GM19025 (cell line): ENCODE data around the gene HEXD.
"Not testable (repeated sequence)": the region's sequence is repeated elsewhere in the genome, so short reads cannot be mapped to it uniquely, and the experiment has no call there.

Source experiments
- ATAC-seq: cut with Tn5 transposase; IDR thresholded peaks from one replicate; pipeline ENCODE4 v1.9.1; 2021; ENCODE audit warnings: mild to moderate bottlenecking, low read depth, moderate library complexity; ENCODE audit not compliant: unreplicated experiment

Gene HEXD

DNA sequence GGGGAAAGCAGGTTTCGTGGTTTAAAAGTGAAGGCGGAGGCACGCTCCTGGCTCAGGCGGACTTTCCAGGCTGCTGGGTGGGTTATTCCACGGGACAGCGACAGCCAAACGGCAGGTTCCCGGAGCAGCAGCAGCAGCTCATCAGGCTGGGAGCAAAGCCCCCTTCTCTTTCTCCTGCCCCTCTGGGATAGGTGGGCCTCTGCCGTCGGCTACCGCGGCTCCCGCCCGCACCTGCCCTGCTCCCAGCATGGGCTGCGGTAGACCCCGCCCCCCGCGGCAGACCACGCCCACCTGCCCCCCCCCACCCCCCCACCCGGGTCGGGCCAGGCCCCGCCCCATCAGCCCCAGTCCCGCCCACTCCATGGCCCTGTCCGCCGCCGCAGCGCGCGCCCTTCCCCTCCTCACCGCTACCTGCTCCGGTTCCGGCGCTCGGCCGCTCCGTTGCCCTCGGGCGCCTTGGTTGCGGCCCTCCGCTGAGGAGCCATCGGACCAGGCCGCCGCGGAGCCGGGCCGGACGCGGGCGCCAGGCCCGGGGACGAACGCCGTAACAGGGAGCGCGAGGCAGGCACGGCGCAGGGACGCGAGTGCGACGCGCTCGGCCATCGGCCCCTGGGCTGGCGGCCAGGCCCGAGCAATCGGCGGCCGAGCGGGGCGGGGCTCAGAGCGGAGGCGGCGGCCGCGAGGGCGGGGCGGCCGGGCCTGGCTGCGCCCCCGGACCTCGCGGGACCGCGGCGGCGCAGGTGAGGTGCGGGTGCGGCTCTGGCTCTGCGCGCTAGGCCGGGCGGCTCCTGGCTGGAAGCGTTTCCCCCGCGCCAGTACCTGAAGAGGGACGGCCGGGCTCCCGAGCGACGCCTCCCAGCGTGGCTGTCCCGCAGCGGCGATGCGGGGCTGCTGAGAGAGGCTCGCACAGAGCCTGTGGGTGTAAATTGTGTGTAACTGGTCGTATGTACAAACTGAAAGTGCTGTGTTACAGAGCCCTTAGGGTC, at the start of gene HEXD, which contains the start of gene OGFOD3:
HEXD (plus strand) TSS at position 347 of the 986 bp plus-strand sequence. CDS start 1,453 bp downstream, outside the sequence.
OGFOD3 (minus strand) TSS at position 586 of the 986 bp plus-strand sequence; CDS start at position 485, 101 bp downstream.
- ATAC-seq, result peak; percentile 88

DNA sequence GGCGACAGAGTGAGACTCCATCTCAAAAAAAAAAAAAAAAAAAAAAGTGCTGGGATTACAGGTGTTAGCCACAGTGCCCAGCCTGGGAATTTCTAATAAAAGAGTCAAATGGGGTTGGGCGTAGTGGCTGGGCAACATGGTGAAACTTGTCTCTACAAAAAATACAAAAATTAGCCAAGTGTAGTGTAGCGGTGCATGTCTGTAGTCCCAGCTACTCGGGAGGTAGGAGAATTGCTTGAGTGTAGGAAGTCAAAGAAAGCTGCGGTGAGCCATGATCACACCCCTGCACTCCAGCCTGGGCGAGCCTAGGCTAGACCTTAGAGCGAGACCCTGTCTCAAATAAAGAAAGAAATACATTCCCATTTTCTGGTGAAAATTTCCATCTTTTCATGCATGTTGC, 48.9 kb upstream of the HEXD start:
- no peak for ATAC-seq

DNA sequence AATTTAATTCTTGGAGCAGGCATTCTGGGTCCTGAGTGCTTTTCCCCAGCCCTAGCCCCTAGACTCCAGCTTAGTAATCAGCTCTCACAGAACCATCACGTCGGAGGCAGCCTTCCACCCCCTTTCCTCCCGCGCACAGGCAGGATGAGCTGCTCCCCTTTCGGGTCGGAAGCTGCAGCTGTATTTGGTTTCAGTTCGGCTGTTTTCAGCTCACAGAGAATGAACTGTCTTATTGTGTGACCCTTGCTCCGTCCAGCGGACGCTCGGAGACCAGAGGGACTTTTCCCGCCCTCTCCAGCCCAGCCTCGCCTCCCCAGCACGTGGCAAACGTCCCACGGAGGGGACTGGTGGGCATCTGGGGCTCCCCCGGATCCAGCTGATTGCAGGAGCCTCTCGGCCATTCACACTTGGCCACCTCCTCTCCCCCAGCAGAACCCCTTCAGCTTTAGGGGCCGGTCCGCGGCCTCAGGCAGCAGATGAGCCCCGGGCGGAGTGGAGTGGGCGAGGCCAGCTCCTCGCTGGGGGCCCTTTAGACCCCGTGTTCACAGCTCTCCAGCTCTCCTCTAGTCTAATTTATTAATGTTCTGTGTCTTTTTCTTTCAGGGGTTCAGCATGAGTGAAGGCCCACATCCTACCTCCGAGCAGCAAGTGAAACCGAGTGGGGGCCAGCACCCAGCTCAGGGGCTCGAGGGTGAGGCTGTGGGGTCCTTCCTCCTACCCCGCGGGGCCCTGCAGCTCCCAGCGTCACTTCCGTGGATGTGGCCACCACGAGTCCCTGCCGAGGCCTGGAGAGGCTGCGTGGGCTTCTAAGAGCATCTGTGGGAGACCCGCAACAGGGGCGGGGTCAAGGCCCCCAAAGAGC, 47.4 kb upstream of the HEXD start:
- ATAC-seq, result no peak

DNA sequence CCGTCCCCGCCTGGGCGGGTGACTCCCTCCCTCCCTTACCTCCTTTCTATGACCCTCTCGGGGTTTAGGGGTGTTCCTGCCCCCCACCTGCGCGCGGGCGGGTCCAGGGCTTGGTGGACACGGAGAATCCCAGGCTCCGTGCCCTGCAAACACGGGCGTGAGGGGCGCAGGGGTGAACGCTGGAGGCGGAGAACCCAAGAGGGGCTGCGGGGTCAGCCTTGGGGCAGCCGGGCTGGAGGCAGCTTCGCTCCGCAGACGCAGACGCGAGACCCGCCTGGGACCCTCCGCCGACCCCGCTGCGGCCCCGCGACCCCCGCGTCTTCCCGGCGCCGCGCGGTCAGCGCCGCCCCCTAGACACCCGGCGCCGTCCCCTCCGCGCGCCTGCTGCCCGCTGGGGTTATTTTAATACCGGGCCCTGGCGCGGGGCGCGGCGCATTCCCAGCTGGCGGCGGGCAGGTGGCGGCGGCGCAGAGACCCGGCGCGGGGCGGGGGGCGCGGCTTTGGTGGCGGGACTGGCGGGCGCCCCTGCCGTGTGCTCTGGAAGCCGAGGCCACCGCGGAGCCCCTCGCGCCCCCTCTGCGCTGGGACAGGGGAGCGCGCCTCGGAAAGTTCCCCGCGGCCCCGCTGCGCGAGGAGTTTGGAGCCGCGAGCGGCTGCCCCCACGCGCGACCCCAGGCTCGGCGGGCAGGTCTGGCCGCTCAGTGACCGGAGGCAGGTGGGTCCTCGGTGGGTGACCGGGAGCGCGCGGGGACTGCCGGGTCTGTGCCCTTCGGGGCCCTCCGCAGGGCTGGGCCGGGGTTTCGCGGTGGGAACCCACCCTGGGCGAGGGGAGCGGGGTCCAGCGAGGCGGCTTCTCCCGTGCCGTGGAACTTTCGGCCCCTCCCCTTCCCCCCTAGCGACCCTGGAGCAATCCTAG, 46.6 kb upstream of the HEXD start, which contains the start of gene UTS2R:
UTS2R (plus strand) TSS at position 433 of the 916 bp plus-strand sequence. CDS start 2,560 bp downstream, outside the sequence.
- no peak for ATAC-seq

DNA sequence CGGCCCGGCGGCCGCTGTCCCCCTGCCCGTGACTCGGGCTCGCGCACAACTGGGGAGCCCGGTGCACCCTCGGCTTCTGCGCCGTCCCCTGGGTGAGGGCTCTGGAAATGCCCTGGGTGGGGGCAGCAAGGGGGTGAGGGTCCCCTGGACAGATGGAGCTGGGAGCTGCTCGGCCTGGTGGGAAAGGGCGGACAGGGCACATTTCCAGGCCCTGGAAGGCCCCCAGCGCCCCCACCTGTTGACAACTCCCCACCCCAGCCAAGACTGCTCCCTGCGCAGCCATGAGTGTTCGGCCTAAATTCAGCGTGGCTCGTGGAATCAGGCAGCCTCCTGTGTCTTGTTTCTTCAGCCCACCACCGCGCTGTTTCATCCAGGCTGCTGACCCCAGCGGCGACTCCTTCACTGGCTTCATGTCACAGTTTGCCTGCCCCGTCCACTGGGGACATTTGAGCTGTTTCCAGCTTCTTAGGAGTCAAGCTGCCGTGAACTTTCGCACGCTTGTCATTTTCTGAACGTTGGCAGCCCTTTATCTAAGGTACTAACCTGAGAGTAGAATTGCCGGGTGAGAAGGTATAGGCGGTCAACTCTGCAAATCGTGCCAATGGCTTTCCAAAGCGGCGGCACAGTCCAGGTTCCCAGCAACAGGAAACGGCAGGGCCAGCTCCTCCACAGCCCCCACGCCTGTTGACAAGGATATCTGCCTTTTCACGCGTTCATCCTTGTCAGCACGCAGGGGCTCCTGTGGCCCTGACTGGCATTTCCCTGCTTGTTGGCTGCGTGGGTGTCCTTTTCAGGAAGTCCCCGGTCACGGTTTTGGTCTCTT, 45.7 kb upstream of the HEXD start:
- ATAC-seq, result no peak

DNA sequence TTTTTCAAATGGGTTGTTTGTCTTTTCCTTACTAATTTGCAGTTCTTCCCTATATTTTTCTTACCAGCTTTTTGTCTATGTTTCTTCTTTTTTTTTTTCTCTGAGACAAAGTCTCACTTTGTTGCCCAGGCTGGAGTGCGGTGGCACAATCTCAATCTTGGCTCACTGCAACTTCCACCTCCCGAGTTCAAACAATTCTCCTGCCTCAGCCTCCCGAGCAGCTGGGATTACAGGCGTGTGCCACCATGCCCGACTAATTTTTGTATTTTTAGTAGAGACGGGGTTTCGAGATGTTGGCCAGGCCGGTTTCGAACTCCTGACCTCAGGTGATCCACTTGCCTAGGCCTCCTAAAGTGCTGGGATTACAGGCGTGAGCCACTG, 45.1 kb upstream of the HEXD start:
- ATAC-seq, result not testable (repeated sequence)

DNA sequence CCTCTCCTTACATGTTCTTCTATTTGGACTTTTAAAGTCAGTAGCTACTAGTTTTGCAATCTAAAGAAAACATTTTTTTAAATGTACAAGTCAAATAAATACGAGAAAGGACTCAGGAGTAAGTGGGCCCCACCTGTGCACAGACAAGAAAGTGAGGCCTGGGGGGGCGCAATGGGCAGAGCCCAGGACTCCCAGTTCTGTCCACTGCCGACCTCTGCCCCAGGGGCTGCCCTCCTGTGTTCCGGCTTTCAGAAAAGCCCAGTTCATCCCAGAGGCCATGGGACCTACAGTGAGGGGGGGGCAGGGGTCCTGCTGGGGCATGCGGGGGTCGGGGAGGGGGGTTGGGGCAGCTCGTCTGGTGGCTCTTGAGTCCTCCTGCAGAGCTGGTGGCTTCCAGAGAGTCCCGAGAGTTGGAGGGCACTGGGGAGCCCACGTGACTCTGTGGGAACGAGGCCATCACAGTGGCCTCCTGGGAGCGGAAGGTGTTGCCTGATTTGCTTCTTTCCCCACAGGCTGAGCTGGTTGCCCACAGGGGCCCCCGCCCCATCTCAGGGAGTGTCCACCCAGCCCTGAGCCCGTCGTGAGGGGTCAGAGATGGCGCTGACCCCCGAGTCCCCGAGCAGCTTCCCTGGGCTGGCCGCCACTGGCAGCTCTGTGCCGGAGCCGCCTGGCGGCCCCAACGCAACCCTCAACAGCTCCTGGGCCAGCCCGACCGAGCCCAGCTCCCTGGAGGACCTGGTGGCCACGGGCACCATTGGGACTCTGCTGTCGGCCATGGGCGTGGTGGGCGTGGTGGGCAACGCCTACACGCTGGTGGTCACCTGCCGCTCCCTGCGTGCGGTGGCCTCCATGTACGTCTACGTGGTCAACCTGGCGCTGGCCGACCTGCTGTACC, 44.2 kb upstream of the HEXD start:
- ATAC-seq, result no peak

DNA sequence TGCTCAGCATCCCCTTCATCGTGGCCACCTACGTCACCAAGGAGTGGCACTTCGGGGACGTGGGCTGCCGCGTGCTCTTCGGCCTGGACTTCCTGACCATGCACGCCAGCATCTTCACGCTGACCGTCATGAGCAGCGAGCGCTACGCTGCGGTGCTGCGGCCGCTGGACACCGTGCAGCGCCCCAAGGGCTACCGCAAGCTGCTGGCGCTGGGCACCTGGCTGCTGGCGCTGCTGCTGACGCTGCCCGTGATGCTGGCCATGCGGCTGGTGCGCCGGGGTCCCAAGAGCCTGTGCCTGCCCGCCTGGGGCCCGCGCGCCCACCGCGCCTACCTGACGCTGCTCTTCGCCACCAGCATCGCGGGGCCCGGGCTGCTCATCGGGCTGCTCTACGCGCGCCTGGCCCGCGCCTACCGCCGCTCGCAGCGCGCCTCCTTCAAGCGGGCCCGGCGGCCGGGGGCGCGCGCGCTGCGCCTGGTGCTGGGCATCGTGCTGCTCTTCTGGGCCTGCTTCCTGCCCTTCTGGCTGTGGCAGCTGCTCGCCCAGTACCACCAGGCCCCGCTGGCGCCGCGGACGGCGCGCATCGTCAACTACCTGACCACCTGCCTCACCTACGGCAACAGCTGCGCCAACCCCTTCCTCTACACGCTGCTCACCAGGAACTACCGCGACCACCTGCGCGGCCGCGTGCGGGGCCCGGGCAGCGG, 43.4 kb upstream of the HEXD start:
- ATAC-seq, result no peak

DNA sequence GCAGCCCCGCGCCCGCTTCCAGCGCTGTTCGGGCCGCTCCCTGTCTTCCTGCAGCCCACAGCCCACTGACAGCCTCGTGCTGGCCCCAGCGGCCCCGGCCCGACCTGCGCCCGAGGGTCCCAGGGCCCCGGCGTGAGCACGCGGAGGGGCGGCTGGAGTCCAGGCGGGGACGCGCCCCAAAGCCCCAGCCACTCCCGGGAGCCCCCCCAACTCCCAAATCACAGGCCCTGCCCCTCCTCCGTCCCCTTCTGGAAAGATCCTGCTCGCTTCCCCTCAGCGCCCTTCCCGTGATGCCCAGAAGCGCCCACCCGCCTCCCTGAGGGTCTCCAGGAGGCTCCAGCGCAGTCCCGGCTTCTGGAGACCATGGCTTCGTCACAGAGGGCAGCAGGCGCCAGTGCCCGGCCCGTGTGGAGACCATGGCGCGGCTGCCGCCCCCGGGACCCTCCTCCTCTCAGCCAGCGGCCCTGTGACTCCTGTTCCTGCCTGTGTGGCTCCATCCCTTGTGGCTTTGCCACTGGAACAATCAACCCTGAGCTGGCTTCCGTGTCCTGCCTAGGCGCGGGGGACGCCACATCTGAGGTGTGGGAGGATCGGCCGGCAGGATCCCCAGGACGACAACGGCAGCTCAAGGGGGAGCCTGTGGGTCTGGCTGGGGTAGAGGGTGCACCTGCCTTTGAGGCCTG, 42.6 kb upstream of the HEXD start:
- no peak for ATAC-seq

DNA sequence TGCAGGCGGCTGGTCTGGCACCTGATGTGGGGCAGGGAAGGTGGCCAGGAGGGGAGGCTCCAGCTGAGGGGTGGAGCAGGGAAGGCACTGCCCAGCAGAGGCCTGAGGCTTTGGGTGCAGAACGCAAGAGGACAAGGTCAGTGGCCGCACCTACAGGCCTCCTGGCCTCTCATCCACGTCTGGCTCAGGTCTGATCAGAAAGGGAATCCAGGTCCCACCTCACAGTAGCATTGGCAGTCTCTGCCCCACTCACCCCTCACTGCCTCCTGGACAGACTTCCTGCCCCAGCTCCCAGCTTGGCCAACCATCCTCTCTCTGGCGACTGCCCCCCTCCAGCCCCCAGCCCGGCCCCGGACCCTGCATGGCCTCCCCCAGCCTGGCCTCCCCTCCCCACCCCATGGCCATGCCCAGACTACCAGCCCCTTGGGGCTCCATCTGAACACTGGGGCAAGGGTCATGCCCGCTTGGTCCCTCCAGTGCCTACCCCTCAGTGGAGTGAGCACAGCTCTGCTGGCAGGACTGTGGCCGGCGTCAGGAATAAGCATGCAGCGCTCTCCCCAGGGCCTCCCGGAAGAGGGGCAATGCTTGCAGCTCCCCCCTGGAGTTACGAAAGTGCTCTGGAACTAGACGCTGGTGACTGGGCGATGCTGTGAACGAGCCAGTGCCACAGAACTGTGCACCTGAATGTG, 42.0 kb upstream of the HEXD start:
- ATAC-seq, result no peak

DNA sequence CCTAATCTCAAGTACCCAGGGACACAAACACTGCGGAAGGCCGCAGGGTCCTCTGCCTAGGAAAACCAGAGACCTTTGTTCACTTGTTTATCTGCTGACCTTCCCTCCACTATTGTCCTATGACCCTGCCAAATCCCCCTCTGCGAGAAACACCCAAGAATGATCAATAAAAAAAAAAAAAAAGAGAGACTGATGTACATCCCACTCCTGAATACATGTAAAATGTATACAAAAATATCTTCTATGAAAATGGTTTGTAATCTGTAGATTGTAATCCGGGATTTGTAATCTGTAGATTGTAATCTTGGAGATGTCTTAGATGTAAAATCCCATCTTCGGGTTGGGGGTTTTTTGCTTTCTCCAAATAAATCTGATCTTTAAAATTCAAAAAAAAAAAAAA, 40.9 kb upstream of the HEXD start:
- ATAC-seq, result not testable (repeated sequence)

DNA sequence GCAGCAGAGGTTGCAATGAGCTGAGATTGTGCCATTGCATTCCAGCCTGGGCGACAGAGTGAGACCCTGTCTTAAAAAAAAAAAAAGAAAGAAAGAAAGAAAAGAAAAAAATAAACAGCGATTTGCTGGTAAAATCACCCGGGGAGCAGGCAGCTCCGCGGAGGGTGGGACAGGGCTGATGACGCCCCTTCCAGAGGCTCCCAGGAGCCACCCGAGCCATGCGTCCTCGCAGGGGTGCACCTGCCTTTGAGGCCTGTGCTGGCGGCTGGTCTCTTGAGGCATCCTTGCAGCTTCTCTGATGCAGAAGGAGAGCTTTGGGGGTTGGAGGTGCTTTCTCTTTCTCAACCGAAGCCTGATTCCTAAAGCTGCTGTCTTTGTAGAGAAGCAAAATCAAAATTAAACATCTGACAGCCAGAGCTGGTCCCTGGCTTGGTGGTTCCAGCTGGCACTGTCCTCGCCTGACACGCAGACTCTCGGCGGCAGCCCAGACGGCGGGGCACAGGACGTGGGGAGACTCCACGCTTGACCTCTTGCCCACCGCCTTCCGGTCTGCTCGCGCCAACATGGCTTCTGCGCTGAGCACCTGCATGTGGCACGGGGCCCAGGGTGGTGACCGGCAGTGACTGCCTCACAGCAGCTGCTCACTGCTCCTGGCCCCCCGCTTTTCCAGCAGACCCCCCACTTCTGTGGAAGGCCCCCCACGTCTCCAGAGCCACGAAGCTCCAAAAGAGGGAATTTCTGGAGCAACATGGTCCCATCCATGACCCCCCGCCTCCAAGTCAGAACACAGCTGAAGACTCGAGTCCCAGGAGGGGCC, 40.0 kb upstream of the HEXD start:
- ATAC-seq, result no peak

DNA sequence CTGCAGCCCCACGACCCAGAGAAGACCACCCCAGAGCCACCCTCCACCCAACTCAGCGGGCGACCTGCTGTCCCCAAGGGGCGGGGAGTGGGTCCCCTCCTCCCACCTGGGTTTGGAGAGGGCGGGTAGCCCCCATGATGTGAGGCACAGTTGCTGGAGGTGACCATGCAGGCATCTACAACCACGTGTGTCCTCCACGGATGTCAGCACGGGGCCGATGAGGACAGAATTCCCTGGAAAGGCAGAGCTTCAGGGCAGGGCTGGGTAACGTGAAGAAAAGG, 39.5 kb upstream of the HEXD start:
- ATAC-seq, result no peak

DNA sequence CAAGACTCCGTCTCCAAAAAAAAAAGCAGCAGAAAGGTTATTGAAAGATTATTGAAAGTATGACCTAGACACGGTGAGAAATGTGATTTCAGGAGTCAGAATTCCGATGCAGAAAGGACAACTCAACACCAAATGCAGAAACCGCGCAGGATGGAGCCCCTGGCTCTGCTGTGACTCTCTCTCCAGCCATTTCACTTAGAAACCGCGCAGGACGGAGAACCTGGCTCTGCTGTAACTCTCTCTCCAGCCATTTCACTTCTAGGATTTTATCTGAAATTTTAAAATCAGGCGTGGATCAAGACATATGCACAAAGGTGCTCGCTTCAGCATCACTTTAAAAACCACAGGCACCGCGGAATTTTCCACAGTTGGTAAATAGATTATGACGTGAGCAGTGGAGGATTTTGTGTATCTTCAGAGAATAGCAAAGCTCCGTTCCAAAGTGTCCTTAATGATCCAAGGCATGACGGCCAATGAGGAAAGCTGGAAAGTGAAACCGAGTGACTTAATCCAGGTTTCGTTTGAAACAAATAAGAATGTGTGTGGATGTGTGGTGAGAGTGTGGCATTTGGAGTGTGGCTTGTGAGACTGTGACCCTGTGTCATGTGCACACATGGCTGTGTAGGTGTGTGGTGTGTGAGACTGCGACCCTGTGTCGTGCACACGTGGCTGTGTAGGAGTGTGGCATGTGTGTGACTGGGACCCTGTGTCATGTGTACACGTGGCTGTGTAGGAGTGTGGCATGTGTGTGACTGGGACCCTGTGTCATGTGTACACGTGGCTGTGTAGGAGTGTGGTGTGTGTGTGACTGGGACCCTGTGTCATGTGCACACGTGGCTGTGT, 37.1 kb upstream of the HEXD start:
- no peak for ATAC-seq

DNA sequence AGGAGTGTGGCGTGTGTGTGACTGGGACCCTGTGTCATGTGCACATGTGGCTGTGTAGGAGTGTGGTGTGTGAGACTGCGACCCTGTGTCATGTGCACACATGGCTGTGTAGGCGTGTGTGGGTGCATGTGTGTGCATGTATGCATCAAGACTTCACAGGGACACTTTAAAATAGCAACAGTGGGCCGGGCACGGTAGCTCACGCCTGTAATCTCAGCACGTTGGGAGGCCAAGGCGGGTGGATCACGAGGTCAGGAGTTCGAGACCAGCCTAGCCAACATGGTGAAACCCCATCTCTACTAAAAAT, 36.5 kb upstream of the HEXD start:
- not testable (repeated sequence) for ATAC-seq
